Mucosa of descending colon (tissue), 3 donors: ENCODE results near the gene IRF8. TPM values are rescaled to one million over a fixed set of nuclear protein-coding genes. Genes with fewer than 3 reads are reported as not detected.
"Not testable (repeated sequence)": the region's sequence is repeated elsewhere in the genome, so short reads cannot be mapped to it uniquely, and the experiment has no call there.

Experiments used
- ATAC-seq: fragments of 200-7000 bp; cut with Tn5 transposase; one replicate; pipeline ENCODE4 v1.9.1; 2020; ENCODE audit warnings: mild to moderate bottlenecking, moderate library complexity
- DNase-seq, 3 donors: peaks; one replicate each; pipeline ENCODE4 v3.0.0-alpha.2; 2020
- H3K36me3 ChIP-seq: fragments of 200-600 bp; one replicate; pipeline ENCODE4 v1.8.0; 2021; ENCODE audit warnings: low read depth, mild to moderate bottlenecking
- H3K4me1 ChIP-seq: fragments of 200-600 bp; one replicate; pipeline ENCODE4 v1.8.0; 2021; ENCODE audit warnings: low read depth, mild to moderate bottlenecking
- H3K4me3 ChIP-seq: fragments of 200-600 bp; one replicate; pipeline ENCODE4 v1.8.0; 2021; ENCODE audit warnings: mild to moderate bottlenecking
- H3K9me3 ChIP-seq: fragments of 200-600 bp; one replicate; pipeline ENCODE4 v1.8.0; 2021; ENCODE audit warnings: mild to moderate bottlenecking
- intact Hi-C, 2 donors: fragments of 100-400 bp; cut with DNase I in 1 of 2; cut with micrococcal nuclease in 1 of 2; formaldehyde crosslinking; loops; one replicate each; pipeline versions ENCODE4 v1.11.0 to v1.11.1; 2022; cut with DNase I, micrococcal nuclease
- total RNA-seq, 3 donors: library from RNA; stranded (reverse); fragmentation: NEBNext Ultra II Directional in 2 of 3; extraction: Animal tissue kit (Norgen Biotek cat#: 25700) in 2 of 3; gene quantifications; one replicate each; pipeline versions ENCODE4 v1.2.1 to v1.2.4, GENCODE V29; 2021 to 2023
- TF ChIP-seq, protein P1 (sequence below): fragments of 200-600 bp; IDR thresholded peaks from one replicate; pipeline ENCODE4 v1.8.0; 2022; ENCODE audit warnings: antibody characterized with exemption, mild to moderate bottlenecking
- donor health status: DM: no; HTN: no; CAD: no; lungs with moderate emphysema.
- donor health status: DM: no; HTN: no; CAD: no.
- donor health status: DM: no; HTN: yes; CAD: no.

IRF8 gene
- total RNA-seq, 3 donors from 2014 or later = 28.8 to 55.8 (median 36.5) TPM

DNA sequence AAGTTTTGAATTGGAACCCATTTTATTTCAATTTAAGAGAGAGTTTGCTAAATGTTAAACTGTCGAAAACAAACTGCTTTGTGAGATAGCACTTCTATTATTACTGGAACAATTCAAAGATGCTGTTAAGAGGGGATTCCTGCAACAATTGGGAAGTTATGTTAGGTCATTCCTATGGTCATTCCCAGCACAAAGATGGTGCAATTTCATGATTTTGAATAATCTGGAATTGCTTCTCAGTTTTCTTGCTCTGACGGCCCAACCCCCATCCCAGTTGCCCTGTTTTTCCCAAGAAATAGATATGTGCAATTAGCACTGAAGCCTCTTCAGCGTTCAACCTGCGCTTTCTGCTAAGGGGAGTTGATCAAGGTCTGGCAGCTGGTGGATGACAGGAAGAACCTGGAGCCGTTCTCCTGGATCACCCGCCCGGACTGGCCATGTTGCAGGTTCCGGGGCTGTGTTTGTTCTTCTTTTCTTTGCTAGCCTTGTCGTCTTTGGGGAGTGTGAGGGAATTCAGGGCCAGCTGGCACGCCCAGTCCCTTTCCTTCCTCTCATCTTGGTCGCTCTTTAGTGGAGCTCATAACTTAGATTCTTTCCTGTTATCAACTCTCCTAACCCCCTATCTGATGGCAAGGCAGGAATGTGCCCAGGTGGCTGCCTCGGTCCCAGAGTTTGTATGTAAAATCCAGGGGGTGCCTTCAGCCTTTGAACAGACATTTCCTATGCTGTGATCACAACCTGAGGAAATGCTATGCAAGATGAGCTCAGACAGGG, 29.0 kb upstream of the IRF8 start:
- H3K4me1 ChIP-seq = no peaks in the 10 kb centered on the region
- DNase-seq (no peak), ATAC-seq (peak; percentile 43)
- TF ChIP-seq, protein P1, sequence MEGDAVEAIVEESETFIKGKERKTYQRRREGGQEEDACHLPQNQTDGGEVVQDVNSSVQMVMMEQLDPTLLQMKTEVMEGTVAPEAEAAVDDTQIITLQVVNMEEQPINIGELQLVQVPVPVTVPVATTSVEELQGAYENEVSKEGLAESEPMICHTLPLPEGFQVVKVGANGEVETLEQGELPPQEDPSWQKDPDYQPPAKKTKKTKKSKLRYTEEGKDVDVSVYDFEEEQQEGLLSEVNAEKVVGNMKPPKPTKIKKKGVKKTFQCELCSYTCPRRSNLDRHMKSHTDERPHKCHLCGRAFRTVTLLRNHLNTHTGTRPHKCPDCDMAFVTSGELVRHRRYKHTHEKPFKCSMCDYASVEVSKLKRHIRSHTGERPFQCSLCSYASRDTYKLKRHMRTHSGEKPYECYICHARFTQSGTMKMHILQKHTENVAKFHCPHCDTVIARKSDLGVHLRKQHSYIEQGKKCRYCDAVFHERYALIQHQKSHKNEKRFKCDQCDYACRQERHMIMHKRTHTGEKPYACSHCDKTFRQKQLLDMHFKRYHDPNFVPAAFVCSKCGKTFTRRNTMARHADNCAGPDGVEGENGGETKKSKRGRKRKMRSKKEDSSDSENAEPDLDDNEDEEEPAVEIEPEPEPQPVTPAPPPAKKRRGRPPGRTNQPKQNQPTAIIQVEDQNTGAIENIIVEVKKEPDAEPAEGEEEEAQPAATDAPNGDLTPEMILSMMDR = no peak
- no peaks in the 10 kb centered on the region for H3K36me3 ChIP-seq
- no peaks in the 10 kb centered on the region for H3K9me3 ChIP-seq
- no peak overlapping the region for H3K4me3 ChIP-seq
- intact Hi-C loops = no loop called here

DNA sequence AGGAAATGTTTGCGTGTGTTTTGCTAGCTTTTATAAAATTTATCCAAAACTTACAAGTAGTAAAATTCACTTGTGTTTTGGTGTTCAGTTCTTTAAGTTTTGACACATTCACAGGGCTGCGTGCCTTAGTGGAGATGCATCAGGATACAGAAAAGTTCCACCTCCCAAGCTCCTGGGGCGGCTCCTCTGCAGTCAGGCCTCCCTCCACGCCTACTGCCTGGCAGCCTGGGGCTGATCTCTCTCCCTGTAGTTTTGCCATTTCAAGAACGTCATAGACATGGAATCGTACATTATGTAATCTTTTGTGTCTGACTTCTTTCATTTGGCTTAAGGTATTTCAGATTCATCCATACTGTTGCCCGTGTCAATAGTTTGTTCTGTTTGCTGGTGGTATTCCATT, 27.2 kb upstream of the IRF8 start:
- TF ChIP-seq, protein P1 = no peak
- intact Hi-C loops = no loop called here
- DNase-seq (no peak), ATAC-seq (no peak)
- Histone ChIP-seq H3K36me3 (no peaks in the 10 kb centered on the region), H3K4me3 (no peak overlapping the region), H3K9me3 (no peaks in the 10 kb centered on the region), H3K4me1 (no peaks in the 10 kb centered on the region)

DNA sequence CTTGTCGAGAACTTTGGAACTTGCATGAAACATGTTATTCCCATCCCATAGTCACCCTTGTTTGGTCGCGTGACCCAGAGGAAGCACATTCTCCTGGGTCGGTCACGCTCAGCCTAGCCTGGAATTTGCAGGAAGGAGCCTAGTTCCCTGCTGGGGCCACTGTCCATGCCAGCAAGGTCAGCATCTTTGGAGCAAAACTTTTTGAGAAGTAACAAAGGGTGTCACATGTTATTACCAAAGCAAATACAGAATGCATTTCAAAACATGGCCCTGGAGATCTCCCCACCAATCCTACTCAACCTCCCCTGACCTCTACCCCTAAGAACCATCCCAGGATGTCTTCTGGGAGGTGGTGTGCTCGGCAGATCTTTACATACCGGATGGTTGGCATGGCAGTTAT, 26.2 kb upstream of the IRF8 start:
- ATAC-seq (peak; percentile 34), DNase-seq (no peak)

DNA sequence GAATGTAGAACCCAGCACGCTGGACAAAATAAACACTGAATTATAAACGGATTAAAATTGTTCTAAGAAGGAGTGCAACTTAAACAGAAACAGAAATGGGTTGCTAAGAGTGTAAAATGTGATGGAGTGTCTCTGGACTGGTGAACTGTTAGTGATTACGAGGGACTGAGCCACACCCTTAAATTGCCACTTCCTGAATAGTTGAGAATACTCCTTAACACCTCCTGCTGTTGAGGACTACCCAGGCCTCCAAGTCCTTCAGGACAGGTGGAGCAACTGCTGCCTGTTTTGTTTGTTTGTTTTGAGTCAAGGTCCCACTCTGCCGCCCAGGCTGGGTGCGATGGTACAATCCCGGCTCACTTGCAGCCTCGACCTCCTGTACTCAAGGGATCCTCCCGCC, 25.8 kb upstream of the IRF8 start:
- DNase-seq = no peak
- intact Hi-C loops = no loop called here
- Histone ChIP-seq H3K4me3 (no peak overlapping the region), H3K4me1 (no peaks in the 10 kb centered on the region), H3K36me3 (no peaks in the 10 kb centered on the region), H3K9me3 (no peaks in the 10 kb centered on the region)
- peak; percentile 93 for ATAC-seq
- TF ChIP-seq, protein P1 = no peak

More for the DNA sequence above, 26.2 kb upstream of the IRF8 start:
- H3K4me1 ChIP-seq = no peaks in the 10 kb centered on the region
- no peaks in the 10 kb centered on the region for H3K36me3 ChIP-seq
- H3K4me3 ChIP-seq = no peak overlapping the region
- no peaks in the 10 kb centered on the region for H3K9me3 ChIP-seq
- TF ChIP-seq, protein P1 = no peak
- intact Hi-C loops = no loop called here

DNA sequence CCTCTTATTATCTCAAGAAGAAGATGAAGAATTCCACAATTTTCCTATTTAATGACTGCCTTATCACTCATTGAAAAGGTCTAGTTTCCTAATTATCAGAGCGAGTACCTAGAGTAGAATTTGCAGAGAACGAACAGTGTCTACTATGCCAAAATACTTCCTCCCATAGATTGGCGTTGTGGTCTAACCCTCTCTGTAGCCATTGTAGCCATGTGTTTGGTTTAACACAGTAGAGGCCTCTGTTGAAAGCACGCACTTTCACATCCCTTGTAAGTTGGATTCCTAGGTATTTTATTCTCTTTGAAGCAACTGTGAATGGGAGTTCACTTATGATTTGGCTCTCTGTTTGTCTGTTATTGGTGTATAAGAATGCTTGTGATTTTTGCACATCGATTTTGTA, 24.9 kb upstream of the IRF8 start:
- intact Hi-C loops, H3K4me3 ChIP-seq, DNase-seq, H3K36me3 ChIP-seq, H3K9me3 ChIP-seq, ATAC-seq, H3K4me1 ChIP-seq: not testable (repeated sequence)

DNA sequence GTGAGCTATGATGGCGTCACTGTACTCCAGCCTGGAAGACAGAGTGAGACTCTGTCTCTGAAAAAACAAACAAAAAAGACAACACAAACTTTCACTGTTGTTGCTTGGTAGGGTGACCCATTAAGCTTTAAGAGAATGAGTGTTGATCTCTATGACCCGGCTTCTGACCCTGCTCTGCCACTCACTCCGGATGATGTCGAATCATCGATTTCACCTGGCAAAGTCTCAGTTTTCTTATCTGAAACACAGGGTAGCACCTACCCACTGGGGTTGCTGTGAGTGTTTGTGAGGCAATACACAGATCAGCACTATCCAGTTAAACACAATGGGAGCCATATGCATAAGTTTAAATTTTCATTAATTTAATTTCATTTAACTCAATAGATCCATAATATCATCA, 20.6 kb upstream of the IRF8 start:
- no peak overlapping the region for H3K4me3 ChIP-seq
- no peaks in the 10 kb centered on the region for H3K36me3 ChIP-seq
- intact Hi-C loops = no loop called here
- DNase-seq = no peak
- TF ChIP-seq, protein P1 = no peak
- no peak for ATAC-seq
- H3K4me1 ChIP-seq = no peaks in the 10 kb centered on the region
- H3K9me3 ChIP-seq = no peaks in the 10 kb centered on the region
